Lung (tissue), 12 donors: ENCODE measurements around the gene LONRF2. TPM values are rescaled to one million over a fixed set of nuclear protein-coding genes. Genes with fewer than 3 reads are reported as not detected.
A peak's percentile ranks its signal among the peaks of the same experiment; 100 is the strongest.

Experiments used
- ATAC-seq: fragments of 200-7000 bp; cut with Tn5 transposase; one replicate; pipeline ENCODE4 v1.9.1; 2020; ENCODE audit warnings: moderate number of reproducible peaks; ENCODE audit not compliant: insufficient read depth, low FRiP score
- DNase-seq, 3 donors: peaks; one replicate each; pipeline ENCODE4 v3.0.0-alpha.2; 2013 to 2017
- H3K27ac ChIP-seq, 2 donors: one replicate each; pipeline ENCODE4 v1.5.1; 2013; ENCODE audit warnings: mild to moderate bottlenecking in 2 of 2, moderate library complexity in 2 of 2, control low read depth in 1 of 2, inconsistent platforms in 1 of 2, low read depth in 1 of 2, low read length in 1 of 2
- H3K27me3 ChIP-seq, 3 donors: one replicate each; pipeline ENCODE4 v1.5.1; 2013; ENCODE audit warnings: low read length in 2 of 3; ENCODE audit not compliant: control insufficient read depth in 3 of 3, insufficient read depth in 3 of 3
- H3K36me3 ChIP-seq, 4 donors: one replicate each; pipeline ENCODE4 v1.5.1; 2013; ENCODE audit warnings: low read length in 4 of 4, mild to moderate bottlenecking in 1 of 4, moderate library complexity in 1 of 4; ENCODE audit not compliant: control insufficient read depth in 4 of 4, insufficient read depth in 4 of 4
- H3K4me1 ChIP-seq, 5 donors: one replicate each; pipeline ENCODE4 v1.5.1; 2013; ENCODE audit warnings: low read length in 5 of 5, mild to moderate bottlenecking in 2 of 5, moderate library complexity in 1 of 5; ENCODE audit not compliant: control insufficient read depth in 5 of 5, insufficient read depth in 5 of 5
- H3K4me3 ChIP-seq: one replicate; pipeline ENCODE4 v1.5.1; 2013; ENCODE audit warnings: mild to moderate bottlenecking, control low read depth, moderate library complexity
- H3K9ac ChIP-seq, 2 donors: one replicate each; pipeline ENCODE4 v1.5.1; 2013; ENCODE audit warnings: low read length in 2 of 2, control low read depth in 1 of 2; ENCODE audit not compliant: insufficient read depth in 1 of 2
- H3K9me3 ChIP-seq, 4 donors: one replicate each; pipeline ENCODE4 v1.5.1; 2013; ENCODE audit warnings: low read length in 3 of 4, mild to moderate bottlenecking in 1 of 4, moderate library complexity in 1 of 4; ENCODE audit not compliant: control insufficient read depth in 4 of 4, insufficient read depth in 3 of 4
- CTCF ChIP-seq: IDR thresholded peaks from 2 replicates; pipeline ENCODE4 v1.5.1; 2012; ENCODE audit warnings: mild to moderate bottlenecking; ENCODE audit errors: control extremely low read depth, extremely low read depth
- WGBS, 2 donors: extraction: QIAGEN DNeasy Blood & Tissue Kit; methylation state at CpG; one replicate each; pipeline ENCODE4 v1.1.7; 2013; 5-methylcytosine and 5-hydroxymethylcytosine counted together
- polyA plus RNA-seq, 2 donors: library from polyadenylated mRNA; stranded (reverse); fragments of 200-250 nt; gene quantifications; one replicate each; pipeline ENCODE4 v1.2.1, GENCODE V29; 2013
- total RNA-seq, 2 donors: library from RNA; depleted of rRNA in 1 of 2; stranded (reverse); fragments of >200 nt in 1 of 2; gene quantifications; one replicate each; pipeline ENCODE4 v1.2.1, GENCODE V29; 2014 to 2021
- donor health status: control.
- donor health status: control.
- donor health status: Bipolar disorder and iron deficiency.
- donor health status: healthy.
- donor health status: DM: yes; HTN: yes; CAD: no.

The LONRF2 gene
- total and polyA plus RNA-seq, 4 donors: 0.38 to 5.2 (median 2.6) TPM

GRCh38 chr2:100327742-100328141, 5.4 kb upstream of the LONRF2 start:
- H3K4me3 ChIP-seq: no peak overlapping the region
- H3K4me1 ChIP-seq: no peaks in the 10 kb centered on the region
- DNase-seq: no peak
- H3K36me3 ChIP-seq: no peaks in the 10 kb centered on the region
- ATAC-seq: no peak
- TF ChIP-seq CTCF: no peak
- peaks cover 0 to 36% (median 27%) of the 10 kb centered on the region in 3 donors for H3K27me3 ChIP-seq
- no peak overlapping the region for H3K9ac ChIP-seq
- no peak overlapping the region for H3K27ac ChIP-seq
- 87 to 89% methylated on average over 4 of the region's 4 CpGs for WGBS, 2 donors
- H3K9me3 ChIP-seq: peaks cover 0 to under 1% (median 0%) of the 10 kb centered on the region in 4 donors

DNA sequence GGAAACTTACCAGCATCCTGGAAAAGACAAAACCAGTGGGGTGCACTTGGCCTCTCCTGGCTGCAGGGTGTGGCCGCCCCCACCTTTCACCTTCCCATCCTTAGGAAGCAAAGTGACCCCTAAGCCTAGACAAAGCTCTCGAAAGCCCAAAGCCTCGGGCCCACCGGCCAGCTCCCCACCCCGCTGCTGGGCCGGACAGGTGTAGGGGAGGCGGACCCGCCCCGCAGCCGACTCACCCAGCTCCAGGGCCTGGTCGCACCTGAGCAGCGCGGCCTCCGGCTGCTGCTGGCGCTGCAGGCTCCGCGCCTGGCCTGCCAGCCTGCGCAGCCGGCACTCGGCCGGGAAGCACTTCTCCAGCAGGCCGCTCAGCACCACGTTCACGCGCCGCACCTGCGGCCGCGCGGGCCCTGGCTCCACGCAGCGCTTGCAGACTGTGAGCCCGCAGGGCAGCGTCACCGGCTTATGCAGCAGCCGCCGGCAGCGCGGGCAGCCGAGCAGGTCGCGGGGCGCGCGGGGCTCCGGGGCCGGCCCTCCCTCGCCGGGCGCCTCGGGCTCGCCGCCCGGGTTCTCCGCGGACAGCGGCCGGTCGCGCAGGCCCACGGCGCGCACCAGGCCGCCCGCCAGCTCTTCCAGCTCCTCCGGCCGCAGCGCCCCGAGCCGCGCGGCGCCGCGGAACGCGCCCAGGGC, 979 bp downstream of the LONRF2 start:
- H3K36me3 ChIP-seq: no peaks in the 10 kb centered on the region
- peak; percentile 31 to 69 (median 59) for DNase-seq
- WGBS, 2 donors: 1 to 2% methylated on average over 68 to 77 of the region's 77 CpGs
- peaks cover 0 to 15% (median 3%) of the 10 kb centered on the region in 5 donors for H3K4me1 ChIP-seq
- peak; percentile 41 for ATAC-seq
- peak overlapping the region; percentile 74 for H3K4me3 ChIP-seq
- H3K9ac ChIP-seq: no peak overlapping the region
- H3K9me3 ChIP-seq: peaks cover 0 to 7% (median 3%) of the 10 kb centered on the region in 4 donors
- no peak for TF ChIP-seq CTCF
- peak overlapping the region; percentile 76 to 80 for H3K27ac ChIP-seq
- peaks cover 5 to 49% (median 48%) of the 10 kb centered on the region in 3 donors for H3K27me3 ChIP-seq

DNA sequence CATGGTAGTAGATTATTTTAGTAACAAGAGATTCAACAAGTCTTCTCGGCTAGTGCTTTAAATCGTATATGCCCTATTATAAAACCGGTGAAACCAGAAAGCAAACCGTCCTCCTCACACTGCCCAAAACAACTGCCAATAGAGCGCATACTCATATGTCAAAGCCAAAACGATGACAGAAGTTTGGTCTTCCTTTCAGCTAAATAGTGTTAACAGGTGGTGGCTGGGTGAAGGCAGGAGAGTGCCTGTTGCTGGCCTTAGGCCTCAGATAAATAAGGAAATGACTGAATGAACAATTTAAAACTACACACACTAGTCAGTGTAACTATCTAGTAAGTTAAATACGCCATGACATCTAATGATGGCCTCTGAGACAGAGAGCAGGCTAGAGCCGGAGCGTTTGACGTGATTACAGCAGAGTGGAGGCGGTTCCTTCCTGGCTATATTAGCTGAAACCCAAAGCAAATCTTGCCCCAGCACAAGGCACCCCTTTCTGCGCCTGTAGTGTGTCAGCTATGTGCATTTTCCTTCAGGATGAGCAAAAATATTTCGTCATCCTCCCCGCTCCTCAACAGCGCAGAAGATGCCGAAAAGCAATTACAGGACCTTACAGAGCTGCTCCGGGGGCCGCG, 1.6 kb downstream of the LONRF2 start:
- Histone ChIP-seq H3K9me3 (peaks cover 0 to 7% (median 3%) of the 10 kb centered on the region in 4 donors), H3K27ac (peak overlapping the region; percentile 26 to 80), H3K9ac (no peak overlapping the region), H3K36me3 (no peaks in the 10 kb centered on the region), H3K4me1 (peaks cover 0 to 15% (median 3%) of the 10 kb centered on the region in 5 donors), H3K27me3 (peaks cover 5 to 49% (median 45%) of the 10 kb centered on the region in 3 donors), H3K4me3 (peak overlapping the region; percentile 3)
- TF ChIP-seq CTCF: no peak
- ATAC-seq: peak; percentile 22
- DNase-seq: peak in 1 of 3 donors; percentile 7
- 44 to 58% methylated on average over 19 of the region's 19 CpGs for WGBS, 2 donors
